ENCODE data around the gene SENP7. TPM values are rescaled to one million over a fixed set of nuclear protein-coding genes. Genes with fewer than 3 reads are reported as not detected.

SENP7 gene
- total and polyA plus RNA-seq, 2 donors from 2014 or later = 5.4 to 28.7 TPM

DNA sequence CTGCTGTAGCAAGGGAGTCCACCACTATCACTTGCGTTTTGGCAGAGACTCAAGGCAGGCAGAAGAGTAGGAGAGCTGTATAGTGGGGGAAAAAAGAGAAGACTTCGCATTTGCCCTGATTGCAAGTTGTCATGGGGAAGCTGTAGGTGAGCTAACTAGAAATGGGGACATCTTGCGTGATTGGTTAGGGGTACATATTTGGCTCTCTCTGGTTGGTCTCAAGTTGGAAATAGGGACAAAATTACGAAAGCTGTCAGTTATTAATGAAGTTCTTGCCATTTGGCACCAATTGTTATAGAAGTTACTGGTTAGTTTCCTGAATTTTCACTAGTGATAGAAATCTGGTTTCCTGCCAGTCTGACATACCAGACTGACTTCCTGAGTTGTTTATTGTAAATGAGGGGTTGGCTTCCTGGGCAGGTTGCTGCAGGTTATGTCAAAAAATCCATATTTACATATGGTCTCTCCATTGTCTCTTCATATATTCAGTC lies 8.2 kb upstream of the SENP7 start:
- intact Hi-C loops (cut with DNase I) = no loop called here
- Histone ChIP-seq H3K9me3 (ENCODE audit: control insufficient read depth in 2 of 3, insufficient read depth in 1 of 3, low read length in 3 of 3) (no peaks in the 10 kb centered on the region), H3K27ac (ENCODE audit: low read depth in 2 of 2, low read length in 2 of 2) (no peak overlapping the region), H3K36me3 (ENCODE audit: control insufficient read depth in 2 of 3, insufficient read depth in 3 of 3, low read length in 3 of 3) (no peaks in the 10 kb centered on the region), H3K9ac (ENCODE audit: low read length in 3 of 3) (no peak overlapping the region), H3K4me1 (ENCODE audit: control insufficient read depth in 2 of 3, insufficient read depth in 2 of 3, low read depth in 1 of 3, low read length in 3 of 3) (no peaks in the 10 kb centered on the region), H3K27me3 (ENCODE audit: control insufficient read depth, insufficient read depth, low read length) (peaks cover 3% of the 10 kb centered on the region), H3K4me3 (ENCODE audit: low read length in 3 of 3) (no peak overlapping the region)
- TF ChIP-seq, protein P1, sequence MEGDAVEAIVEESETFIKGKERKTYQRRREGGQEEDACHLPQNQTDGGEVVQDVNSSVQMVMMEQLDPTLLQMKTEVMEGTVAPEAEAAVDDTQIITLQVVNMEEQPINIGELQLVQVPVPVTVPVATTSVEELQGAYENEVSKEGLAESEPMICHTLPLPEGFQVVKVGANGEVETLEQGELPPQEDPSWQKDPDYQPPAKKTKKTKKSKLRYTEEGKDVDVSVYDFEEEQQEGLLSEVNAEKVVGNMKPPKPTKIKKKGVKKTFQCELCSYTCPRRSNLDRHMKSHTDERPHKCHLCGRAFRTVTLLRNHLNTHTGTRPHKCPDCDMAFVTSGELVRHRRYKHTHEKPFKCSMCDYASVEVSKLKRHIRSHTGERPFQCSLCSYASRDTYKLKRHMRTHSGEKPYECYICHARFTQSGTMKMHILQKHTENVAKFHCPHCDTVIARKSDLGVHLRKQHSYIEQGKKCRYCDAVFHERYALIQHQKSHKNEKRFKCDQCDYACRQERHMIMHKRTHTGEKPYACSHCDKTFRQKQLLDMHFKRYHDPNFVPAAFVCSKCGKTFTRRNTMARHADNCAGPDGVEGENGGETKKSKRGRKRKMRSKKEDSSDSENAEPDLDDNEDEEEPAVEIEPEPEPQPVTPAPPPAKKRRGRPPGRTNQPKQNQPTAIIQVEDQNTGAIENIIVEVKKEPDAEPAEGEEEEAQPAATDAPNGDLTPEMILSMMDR (IDR thresholded peaks at IDR 0.05; ENCODE audit: borderline replicate concordance, extremely low read depth, insufficient read depth) = no peak
- FAIRE-seq (no peak), DNase-seq (no peak)

DNA sequence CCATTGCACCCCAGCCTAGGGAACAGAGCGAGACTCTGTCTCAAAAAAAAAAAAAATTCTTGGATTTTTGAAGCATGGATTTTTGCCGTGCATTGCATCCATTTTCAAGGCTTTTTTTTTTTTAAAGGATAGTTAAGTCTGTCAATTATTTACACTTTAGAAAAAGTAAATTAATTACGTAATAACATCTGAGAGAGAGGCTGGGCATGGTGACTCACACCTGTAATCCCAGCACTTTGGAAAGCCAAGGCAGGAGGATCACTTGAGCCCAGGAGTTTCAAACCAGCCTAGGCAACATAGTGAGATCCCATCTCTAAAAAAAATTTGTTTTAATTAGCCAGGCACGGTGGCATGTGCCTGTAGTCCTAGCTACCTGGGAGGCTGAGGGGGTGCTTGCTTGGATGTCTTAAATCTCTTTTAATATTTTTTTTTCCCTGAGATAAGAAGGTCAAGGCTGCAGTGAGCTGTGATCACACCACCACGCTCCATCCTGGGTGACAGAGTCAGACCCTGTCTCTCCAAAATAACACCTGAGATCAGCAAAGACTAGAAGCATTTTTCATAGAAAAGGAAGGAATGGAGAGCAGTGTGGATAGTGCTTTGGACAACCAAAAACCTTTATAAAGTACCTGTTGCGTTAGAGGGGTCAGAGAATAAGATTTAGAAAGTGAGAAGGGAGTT lies 6.8 kb upstream of the SENP7 start:
- no peaks in the 10 kb centered on the region for H3K4me1 ChIP-seq (ENCODE audit: control insufficient read depth in 2 of 3, insufficient read depth in 2 of 3, low read depth in 1 of 3, low read length in 3 of 3)
- TF ChIP-seq, protein P1 (IDR thresholded peaks at IDR 0.05; ENCODE audit: borderline replicate concordance, extremely low read depth, insufficient read depth) = no peak
- H3K27me3 ChIP-seq (ENCODE audit: control insufficient read depth, insufficient read depth, low read length) = peaks cover 5% of the 10 kb centered on the region
- no peak overlapping the region for H3K27ac ChIP-seq (ENCODE audit: low read depth in 2 of 2, low read length in 2 of 2)
- no peak overlapping the region for H3K9ac ChIP-seq (ENCODE audit: low read length in 3 of 3)
- no peak overlapping the region for H3K4me3 ChIP-seq (ENCODE audit: low read length in 3 of 3)
- no peaks in the 10 kb centered on the region for H3K36me3 ChIP-seq (ENCODE audit: control insufficient read depth in 2 of 3, insufficient read depth in 3 of 3, low read length in 3 of 3)
- FAIRE-seq (no peak), DNase-seq (no peak)
- no peaks in the 10 kb centered on the region for H3K9me3 ChIP-seq (ENCODE audit: control insufficient read depth in 2 of 3, insufficient read depth in 1 of 3, low read length in 3 of 3)
- intact Hi-C loops (cut with DNase I) = no loop called here

DNA sequence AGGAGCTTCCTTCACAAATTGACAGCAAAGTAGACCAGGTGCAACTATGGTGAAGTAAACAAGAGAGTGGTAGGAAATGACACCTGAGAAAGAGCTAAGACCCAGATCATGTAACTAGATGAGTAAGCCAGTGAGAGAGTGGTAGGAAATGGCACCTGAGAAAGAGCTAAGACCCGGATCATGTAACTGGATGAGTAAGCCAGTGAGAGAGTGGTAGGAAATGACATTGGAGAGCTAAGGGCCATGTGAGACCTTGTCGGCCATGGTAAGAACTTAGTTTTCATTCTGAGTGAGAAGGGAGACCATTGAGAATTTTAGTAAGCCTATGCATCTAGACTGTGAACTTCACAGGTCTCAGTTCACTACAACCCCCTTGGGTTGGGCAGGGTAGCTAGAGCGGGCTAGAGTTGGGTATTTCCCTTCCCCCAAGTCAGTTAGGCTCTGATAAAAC lies 5.4 kb upstream of the SENP7 start:
- FAIRE-seq (no peak), DNase-seq (no peak)
- intact Hi-C loops (cut with DNase I) = no loop called here
- H3K27me3 ChIP-seq (ENCODE audit: control insufficient read depth, insufficient read depth, low read length) = peaks cover 5% of the 10 kb centered on the region
- no peak overlapping the region for H3K27ac ChIP-seq (ENCODE audit: low read depth in 2 of 2, low read length in 2 of 2)
- no peaks in the 10 kb centered on the region for H3K36me3 ChIP-seq (ENCODE audit: control insufficient read depth in 2 of 3, insufficient read depth in 3 of 3, low read length in 3 of 3)
- no peaks in the 10 kb centered on the region for H3K9me3 ChIP-seq (ENCODE audit: control insufficient read depth in 2 of 3, insufficient read depth in 1 of 3, low read length in 3 of 3)
- no peak overlapping the region for H3K9ac ChIP-seq (ENCODE audit: low read length in 3 of 3)
- no peak overlapping the region for H3K4me3 ChIP-seq (ENCODE audit: low read length in 3 of 3)
- H3K4me1 ChIP-seq (ENCODE audit: control insufficient read depth in 2 of 3, insufficient read depth in 2 of 3, low read depth in 1 of 3, low read length in 3 of 3) = no peaks in the 10 kb centered on the region
- TF ChIP-seq, protein P1 (IDR thresholded peaks at IDR 0.05; ENCODE audit: borderline replicate concordance, extremely low read depth, insufficient read depth) = no peak

Measured in kidney (tissue), 14 donors.